Measurements from ENCODE around the gene GABRR2.

- TF ChIP-seq POLR2AphosphoS5 (IDR thresholded peaks at IDR 0.05) (no peak), POLR2A (IDR thresholded peaks at IDR 0.05) (no peak)
Measured at GRCh38 chr6:89269252-89269651, 45.8 kb downstream of the GABRR2 start.

Measured in prostate gland (tissue), 1 donor.